HCT116 (cell line): ENCODE data around the gene TBC1D16. TPM values are rescaled to one million over a fixed set of nuclear protein-coding genes. Genes with fewer than 3 reads are reported as not detected.

Experiments used
- ATAC-seq: fragments of 200-7000 bp; cut with Tn5 transposase; 2 replicates; pipeline ENCODE4 v1.9.1; 2020; ENCODE audit warnings: mild to moderate bottlenecking, moderate library complexity
- BruUV-seq: library from RNA; stranded (reverse); fragments of 400-500 nt; replicated peaks from 2 replicates; lab custom pipeline; 2021; lab: Mats Ljungman, UMichigan
- CTCF ChIA-PET: fragments of 300-600 bp; sonication (Branson Sonifier 250); formaldehyde crosslinking; loops from one replicate; lab custom pipeline; 2021; ENCODE audit warnings: antibody characterized with exemption; lab: Charles Lee
- POLR2A ChIA-PET: fragments of 300-600, 350-600 bp; sonication (Branson Sonifier 250); formaldehyde crosslinking; loops from one replicate; lab custom pipeline; 2021; ENCODE audit warnings: antibody characterized with exemption; lab: Charles Lee
- RAD21 ChIA-PET, 2 experiments: fragments of 300-600 bp; sonication (Branson Sonifier 250); formaldehyde crosslinking; loops; one replicate each; lab custom pipeline; 2023; ENCODE audit warnings: low total read pairs in 2 of 2; ENCODE audit not compliant: uncharacterized antibody in 2 of 2, unreplicated experiment in 2 of 2, low non-redundant PET in 1 of 2; lab: Charles Lee
- DNase-seq: peaks from one replicate; pipeline ENCODE4 v3.0.0-alpha.2; 2010; ENCODE audit warnings: low read depth, low spot score
- H2AFZ ChIP-seq: fragments of 200-600 bp; shearing (Covaris generic), sonication (generic); 2 replicates; pipeline ENCODE4 v1.6.1; 2017; ENCODE audit warnings: low read depth, mixed run types, mixed read lengths, antibody characterized with exemption, low read length; ENCODE audit not compliant: poor library complexity, severe bottlenecking
- H3K27ac ChIP-seq: 2 replicates; pipeline ENCODE4 v1.5.1; 2012; ENCODE audit warnings: low read depth, low read length
- H3K27me3 ChIP-seq: fragments of 200-600 bp; sonication (generic); 2 replicates; pipeline ENCODE4 v1.6.1; 2016; ENCODE audit warnings: mixed run types, low read length, mixed read lengths; ENCODE audit not compliant: insufficient read depth
- H3K36me3 ChIP-seq, 2 experiments: fragments of 200-500 bp in 1 of 2; fragments of 200-600 bp in 1 of 2; sonication (Bioruptor generic) in 1 of 2; sonication (generic) in 1 of 2; 2 replicates each; pipeline versions ENCODE4 v1.5.1 to v1.6.1; 2014 to 2016; ENCODE audit warnings: low read length in 2 of 2, inconsistent platforms in 1 of 2, mixed read lengths in 1 of 2, mixed run types in 1 of 2; ENCODE audit not compliant: insufficient read depth in 2 of 2, control insufficient read depth in 1 of 2
- H3K4me1 ChIP-seq, 2 experiments: fragments of 200-600 bp in 1 of 2; sonication (generic) in 1 of 2; 2 replicates each; pipeline versions ENCODE4 v1.5.1 to v1.6.1; 2012 to 2017; ENCODE audit warnings: low read length in 2 of 2, inconsistent platforms in 1 of 2, mild to moderate bottlenecking in 1 of 2, mixed read lengths in 1 of 2, mixed run types in 1 of 2, moderate library complexity in 1 of 2; ENCODE audit not compliant: insufficient read depth in 2 of 2, control insufficient read depth in 1 of 2
- H3K4me2 ChIP-seq: fragments of 200-600 bp; sonication (generic); 2 replicates; pipeline ENCODE4 v1.6.1; 2017; ENCODE audit warnings: mixed run types, low read length, mixed read lengths
- H3K4me3 ChIP-seq, 2 experiments: fragments of 200-600 bp in 1 of 2; sonication (generic) in 1 of 2; replicated peaks in 1 of 2; 2 replicates each; pipeline ENCODE4 v1.5.1; 2011 to 2016; ENCODE audit warnings: low read length in 2 of 2, control low read depth in 1 of 2, low read depth in 1 of 2, mild to moderate bottlenecking in 1 of 2, mixed read lengths in 1 of 2, mixed run types in 1 of 2
- H3K79me2 ChIP-seq: fragments of 200-600 bp; sonication (generic); 2 replicates; pipeline ENCODE4 v1.6.1; 2017; ENCODE audit warnings: mild to moderate bottlenecking, mixed run types, low read length, moderate library complexity, mixed read lengths; ENCODE audit not compliant: insufficient read depth
- H3K9ac ChIP-seq: fragments of 200-600 bp; sonication (generic); 2 replicates; pipeline ENCODE4 v1.6.1; 2016; ENCODE audit warnings: low read length, mixed read lengths
- H3K9me2 ChIP-seq: fragments of 200-600 bp; sonication (generic), shearing (Covaris generic); 2 replicates; pipeline ENCODE4 v1.6.1; 2017; ENCODE audit warnings: mixed run types, mild to moderate bottlenecking, moderate library complexity; ENCODE audit not compliant: insufficient read depth
- H3K9me3 ChIP-seq, 2 experiments: fragments of 200-500 bp in 1 of 2; fragments of 200-600 bp in 1 of 2; sonication (Bioruptor generic) in 1 of 2; sonication (generic) in 1 of 2; 2 replicates each; pipeline ENCODE4 v1.6.1; 2014 to 2017; ENCODE audit warnings: low read length in 2 of 2, mixed read lengths in 2 of 2, inconsistent platforms in 1 of 2, low read depth in 1 of 2, mild to moderate bottlenecking in 1 of 2, mixed run types in 1 of 2, moderate library complexity in 1 of 2; ENCODE audit not compliant: control insufficient read depth in 1 of 2, insufficient read depth in 1 of 2
- H4K20me1 ChIP-seq: fragments of 200-600 bp; sonication (generic), shearing (Covaris generic); 2 replicates; pipeline ENCODE4 v1.6.1; 2017; ENCODE audit warnings: mixed run types, mild to moderate bottlenecking, moderate library complexity; ENCODE audit not compliant: insufficient read depth
- EGR1 ChIP-seq: IDR thresholded peaks from 2 replicates; pipeline ENCODE4 v1.6.1; 2012; ENCODE audit warnings: low read depth
- RAD21 ChIP-seq: IDR thresholded peaks from 2 replicates; pipeline ENCODE4 v1.6.1; 2012; ENCODE audit warnings: low read depth, mild to moderate bottlenecking
- SIN3A ChIP-seq: IDR thresholded peaks from 2 replicates; pipeline ENCODE4 v1.6.1; 2012; ENCODE audit warnings: low read depth
- TCF7L2 ChIP-seq: IDR thresholded peaks from 2 replicates; pipeline ENCODE4 v1.7.0; 2011; ENCODE audit warnings: borderline replicate concordance, inconsistent platforms; ENCODE audit not compliant: insufficient read depth, insufficient read length; ENCODE audit errors: extremely low read depth
- YY1 ChIP-seq: IDR thresholded peaks from 2 replicates; pipeline ENCODE4 v1.6.1; 2011; ENCODE audit warnings: low read length, low read depth, moderate library complexity, mild to moderate bottlenecking; ENCODE audit not compliant: insufficient replicate concordance; ENCODE audit errors: extremely low read depth
- ZBTB33 ChIP-seq: IDR thresholded peaks from 2 replicates; pipeline ENCODE4 v1.6.1; 2011; ENCODE audit warnings: mild to moderate bottlenecking, low read length, moderate library complexity; ENCODE audit not compliant: insufficient replicate concordance; ENCODE audit errors: extremely low read depth
- ZFX ChIP-seq: fragments of 450-650 bp; IDR thresholded peaks from 2 replicates; pipeline ENCODE4 v1.6.1; 2017
- intact Hi-C: fragments of 100-400 bp; cut with micrococcal nuclease; formaldehyde crosslinking; loops from 2 replicates; pipeline ENCODE4 v1.10.0; 2022
- total RNA-seq: library from RNA; stranded (reverse); gene quantifications from one replicate; pipeline ENCODE4 v1.2.1, GENCODE V29; 2021; ENCODE audit not compliant: unreplicated experiment

TBC1D16 gene
- total RNA-seq, 1 experiment from 2014 or later: 31.1 TPM

GRCh38 chr17:79933863-79934652 is 101.6 kb downstream of the TBC1D16 start:
- H4K20me1 ChIP-seq: no peaks in the 10 kb centered on the region
- ChIA-PET POLR2A (no interaction called here), CTCF (no interaction called here), RAD21 (no interaction called here)
- peak; percentile 47 for TF ChIP-seq TCF7L2
- TF ChIP-seq ZFX: no peak
- TF ChIP-seq ZBTB33: no peak
- TF ChIP-seq YY1: no peak
- no peak for TF ChIP-seq EGR1
- TF ChIP-seq RAD21: no peak
- no peak for TF ChIP-seq SIN3A
- H3K4me3 ChIP-seq: no peak overlapping the region
- H3K9me2 ChIP-seq: no peaks in the 10 kb centered on the region
- H3K27ac ChIP-seq: peak overlapping the region; percentile 4; the same call in 1 of the 2 replicates
- no peaks in the 10 kb centered on the region for H3K36me3 ChIP-seq
- no peaks in the 10 kb centered on the region for H3K9me3 ChIP-seq
- no peak for DNase-seq
- peaks cover 19 to 38% of the 10 kb centered on the region in 2 experiments for H3K4me1 ChIP-seq
- no peak overlapping the region; the same call in 1 of the 2 replicates for H3K9ac ChIP-seq
- peak overlapping the region; percentile 64 for H3K4me2 ChIP-seq
- no peaks in the 10 kb centered on the region for H3K27me3 ChIP-seq
- intact Hi-C loops: no loop called here
- BruUV-seq: no TSS peak
- no peaks in the 10 kb centered on the region for H3K79me2 ChIP-seq
- no peak overlapping the region for H2AFZ ChIP-seq
- peak; percentile 74 for ATAC-seq
